HepG2 (cell line): Measurements from ENCODE around the gene INTS3. TPM values are rescaled to one million over a fixed set of nuclear protein-coding genes. Genes with fewer than 3 reads are reported as not detected.
A peak's percentile ranks its signal among the peaks of the same experiment; 100 is the strongest.

Experiments used
- ATAC-seq: fragments of 200-7000 bp; cut with Tn5 transposase; 3 replicates; pipeline ENCODE4 v1.9.1; 2020; ENCODE audit warnings: mild to moderate bottlenecking, moderate library complexity
- BruUV-seq: library from RNA; stranded (reverse); fragments of 400-500 nt; replicated peaks from 2 replicates; lab custom pipeline; 2021; lab: Mats Ljungman, UMichigan
- CTCF ChIA-PET: fragments of 300-600 bp; formaldehyde crosslinking; extraction: SDS; loops from one replicate; lab custom pipeline; 2021; ENCODE audit warnings: low total read pairs, inconsistent platforms, low intra/inter-chr PET ratio; lab: Yijun Ruan, JAX
- POLR2A ChIA-PET: fragments of 350-600 bp; sonication (Branson Sonifier 250); formaldehyde crosslinking; loops from one replicate; lab custom pipeline; 2020; ENCODE audit warnings: antibody characterized with exemption, inconsistent platforms; lab: Yijun Ruan, JAX
- DNase-seq: peaks from one replicate; pipeline ENCODE4 v3.0.0-alpha.2; 2015; ENCODE audit warnings: low spot score
- FAIRE-seq: peaks from 3 replicates; lab custom pipeline; 2011; peaks lifted over from hg19 to GRCh38; lab: Jason Lieb, UNC
- H2AFZ ChIP-seq: one replicate; pipeline ENCODE4 v1.6.1; 2011; ENCODE audit warnings: low read length, inconsistent platforms
- H3K27ac ChIP-seq: fragments of 300-600 bp; 3 replicates; pipeline ENCODE4 v1.8.0; 2011; ENCODE audit warnings: mixed run types, mild to moderate bottlenecking, mixed read lengths, low read length, inconsistent platforms; ENCODE audit not compliant: insufficient read depth; ENCODE audit errors: extremely low read length
- H3K27me3 ChIP-seq, 2 experiments: fragments of 200-600 bp in 1 of 2; 2 replicates in 1 of 2; 3 replicates in 1 of 2; pipeline versions ENCODE4 v1.6.0 to v1.8.0; 2011; ENCODE audit warnings: low read length in 2 of 2, mild to moderate bottlenecking in 2 of 2, moderate library complexity in 2 of 2, inconsistent platforms in 1 of 2; ENCODE audit not compliant: insufficient read depth in 2 of 2, control insufficient read depth in 1 of 2
- H3K36me3 ChIP-seq, 2 experiments: fragments of 200-600 bp in 1 of 2; replicated peaks in 1 of 2; 2 replicates in 1 of 2; 3 replicates in 1 of 2; pipeline versions ENCODE4 v1.5.1 to v1.8.0; 2011; ENCODE audit warnings: low read length in 2 of 2, inconsistent platforms in 1 of 2; ENCODE audit not compliant: insufficient read depth in 2 of 2, control insufficient read depth in 1 of 2
- H3K4me1 ChIP-seq: 2 replicates; pipeline ENCODE4 v1.5.1; 2012; ENCODE audit warnings: low read length, inconsistent platforms; ENCODE audit not compliant: insufficient read depth
- H3K4me2 ChIP-seq: 2 replicates; pipeline ENCODE4 v1.6.0; 2011; ENCODE audit warnings: low read depth, low read length, inconsistent platforms
- H3K4me3 ChIP-seq, 3 experiments: fragments of 200-600 bp in 1 of 3; sonication (generic), shearing (Covaris generic) in 1 of 3; replicated peaks in 1 of 3; 2 replicates each; pipeline ENCODE4 v1.5.1; 2011 to 2016; ENCODE audit warnings: low read length in 3 of 3, inconsistent platforms in 2 of 3, low read depth in 2 of 3, mild to moderate bottlenecking in 2 of 3, control low read depth in 1 of 3, mixed read lengths in 1 of 3; ENCODE audit not compliant: insufficient read depth in 1 of 3
- H3K79me2 ChIP-seq: one replicate; pipeline ENCODE4 v1.6.1; 2011; ENCODE audit warnings: low read length, inconsistent platforms; ENCODE audit not compliant: insufficient read depth
- H3K9ac ChIP-seq: 2 replicates; pipeline ENCODE4 v1.6.0; 2011; ENCODE audit warnings: mild to moderate bottlenecking, low read depth, low read length, inconsistent platforms; ENCODE audit not compliant: insufficient read depth
- H3K9me3 ChIP-seq: 2 replicates; pipeline ENCODE4 v1.5.1; 2012; ENCODE audit warnings: mild to moderate bottlenecking, low read length
- H4K20me1 ChIP-seq: 2 replicates; pipeline ENCODE4 v1.6.0; 2011; ENCODE audit warnings: inconsistent platforms, mild to moderate bottlenecking, low read length, moderate library complexity; ENCODE audit not compliant: insufficient read depth
- AKAP8 ChIP-seq: sonication (generic); formaldehyde crosslinking; IDR thresholded peaks from 2 replicates; pipeline ENCODE4 v1.5.1; 2020; ENCODE audit warnings: mild to moderate bottlenecking, missing genetic modification reagents
- ATF6 ChIP-seq: sonication (generic); formaldehyde crosslinking; conservative IDR thresholded peaks from 2 replicates; pipeline ENCODE4 v1.4.0; 2020; ENCODE audit warnings: missing genetic modification reagents
- FOXO1 ChIP-seq: sonication (generic); formaldehyde crosslinking; IDR thresholded peaks from 2 replicates; pipeline ENCODE4 v1.4.0; 2020; ENCODE audit warnings: missing genetic modification reagents
- HINFP ChIP-seq: sonication (generic); formaldehyde crosslinking; IDR thresholded peaks from 2 replicates; pipeline ENCODE4 v1.4.0; 2020; ENCODE audit warnings: low read depth, mild to moderate bottlenecking, missing genetic modification reagents
- MAFF ChIP-seq: IDR thresholded peaks from 2 replicates; pipeline ENCODE4 v1.6.1; 2011; ENCODE audit warnings: low read depth, low read length, improper control_type of control experiment
- RBM22 ChIP-seq: fragments of 200-400 bp; formaldehyde crosslinking; optimal IDR thresholded peaks from 2 replicates; pipeline ENCODE3; 2017; ENCODE audit warnings: mild to moderate bottlenecking, low read length, moderate library complexity
- TEAD3 ChIP-seq: optimal IDR thresholded peaks from 2 replicates; pipeline ENCODE3; 2016; ENCODE audit warnings: borderline replicate concordance
- TFDP2 ChIP-seq: sonication (generic); formaldehyde crosslinking; IDR thresholded peaks from 2 replicates; pipeline ENCODE4 v1.4.0; 2020; ENCODE audit warnings: missing genetic modification reagents
- ZBTB3 ChIP-seq: sonication (generic); formaldehyde crosslinking; IDR thresholded peaks from 2 replicates; pipeline ENCODE4 v1.4.0; 2020; ENCODE audit warnings: low read depth, mild to moderate bottlenecking, moderate library complexity, missing genetic modification reagents, borderline replicate concordance
- ZBTB7B ChIP-seq: sonication (generic); formaldehyde crosslinking; IDR thresholded peaks from 2 replicates; pipeline ENCODE4 v1.4.0; 2020; ENCODE audit warnings: missing genetic modification reagents
- ZNF101 ChIP-seq: sonication (generic); formaldehyde crosslinking; IDR thresholded peaks from 2 replicates; pipeline ENCODE4 v1.4.0; 2020; ENCODE audit warnings: mild to moderate bottlenecking, low read depth, missing genetic modification reagents, borderline replicate concordance
- ZNF549 ChIP-seq: sonication (generic); formaldehyde crosslinking; IDR thresholded peaks from 2 replicates; pipeline ENCODE4 v1.5.0; 2020; ENCODE audit warnings: missing genetic modification reagents
- WGBS: methylation state at CpG from one replicate; pipeline ENCODE4 v1.1.6; 2017; ENCODE audit warnings: low lambda C conversion rate; 5-methylcytosine and 5-hydroxymethylcytosine counted together
- in situ Hi-C: cut with HindIII; loops from 2 replicates; pipeline ENCODE4 v1.10.0; 2017; ENCODE audit warnings: low pct_unique_long_range_greater_than_20kb; ENCODE audit not compliant: extremely low pct_ligation_motif_present
- intact Hi-C: fragments of 100-400 bp; cut with micrococcal nuclease; formaldehyde crosslinking; loops from one replicate; pipeline ENCODE4 v1.10.0; 2022; ENCODE audit not compliant: unreplicated experiment
- polyA plus RNA-seq, 8 experiments: library from polyadenylated mRNA; depleted of rRNA in 3 of 8; stranded (reverse) in 7 of 8; unstranded in 1 of 8; fragments of >200 nt; fragmentation: Illumina TruSeq in 4 of 8; extraction: Trizol in 4 of 8; gene quantifications; 2 replicates each; pipeline versions ENCODE4 v1.2.1 to v1.2.3, GENCODE V29; 2011 to 2016; ENCODE audit warnings: low read depth in 4 of 8, missing spikeins in 1 of 8, mixed read lengths in 1 of 8; ENCODE audit not compliant: insufficient read depth in 1 of 8
- total RNA-seq, 5 experiments: library from RNA; depleted of rRNA; stranded (reverse); fragments of >200 nt; fragmentation: Illumina TruSeq; extraction: Trizol; gene quantifications; 2 replicates each; pipeline ENCODE4 v1.2.3, GENCODE V29; 2016; ENCODE audit warnings: low read depth in 1 of 5

The INTS3 gene
- total and polyA plus RNA-seq, 2 of the 13 experiments (the other 11 are each of a cell fraction or from before 2014, with no cell fraction given): 17.2 to 27.2 TPM

- POLR2A ChIA-PET: no interaction called here
- H3K27ac ChIP-seq: no peak overlapping the region
These were observed 77.3 kb downstream of the INTS3 start for GRCh38 chr1:153805042-153805745.

GRCh38 chr1:153805886-153806719 lies 78.3 kb downstream of the INTS3 start:
- no peaks in the 10 kb centered on the region for H4K20me1 ChIP-seq
- in situ Hi-C loops: no loop called here
- no peak overlapping the region for H3K27ac ChIP-seq
- H3K36me3 ChIP-seq: peaks cover 2 to 26% of the 10 kb centered on the region in 2 experiments; a peak in 3 of 5 replicates
- intact Hi-C loops: no loop called here
- ATAC-seq (no peak), DNase-seq (no peak), FAIRE-seq (no peak)
- no peaks in the 10 kb centered on the region for H3K79me2 ChIP-seq
- H3K9ac ChIP-seq: no peak overlapping the region
- no peak overlapping the region for H3K4me2 ChIP-seq
- no peaks in the 10 kb centered on the region for H3K4me1 ChIP-seq
- CTCF ChIA-PET: no interaction called here
- TF ChIP-seq ZBTB3 (CRISPR knock-in tag) (no peak), HINFP (CRISPR knock-in tag) (no peak), TFDP2 (CRISPR knock-in tag) (no peak), AKAP8 (CRISPR knock-in tag) (no peak), ATF6 (no peak), ZNF101 (CRISPR knock-in tag) (no peak), ZNF549 (CRISPR knock-in tag) (no peak), TEAD3 (CRISPR knock-in tag) (no peak), FOXO1 (no peak), ZBTB7B (CRISPR knock-in tag) (no peak)
- H3K27me3 ChIP-seq: no peaks in the 10 kb centered on the region
- H3K9me3 ChIP-seq: no peaks in the 10 kb centered on the region
- POLR2A ChIA-PET: no interaction called here
- H3K4me3 ChIP-seq: no peak overlapping the region
- WGBS: 88% methylated on average over 11 of the region's 11 CpGs
- H2AFZ ChIP-seq: no peak overlapping the region
- BruUV-seq: no TSS peak

More at GRCh38 chr1:153805042-153805745, 77.3 kb downstream of the INTS3 start:
- DNase-seq (no peak), FAIRE-seq (no peak)
- no peaks in the 10 kb centered on the region for H3K27me3 ChIP-seq
- peaks cover 2 to 23% of the 10 kb centered on the region in 2 experiments; a peak in 3 of 5 replicates for H3K36me3 ChIP-seq
- in situ Hi-C loops: no loop called here
- BruUV-seq: no TSS peak
- TF ChIP-seq MAFF (no peak), RBM22 (peak; percentile 53)
- TF ChIP-seq, all 625 proteins: peak for 1
- no peak overlapping the region for H2AFZ ChIP-seq
- no peak for ATAC-seq
- no peaks in the 10 kb centered on the region for H3K9me3 ChIP-seq
- peaks cover 7% of the 10 kb centered on the region; the same call in 1 of the 2 replicates for H3K4me1 ChIP-seq
- 95% methylated on average over 5 of the region's 5 CpGs for WGBS
- no peak overlapping the region for H3K9ac ChIP-seq
- H3K4me2 ChIP-seq: no peak overlapping the region
- H3K79me2 ChIP-seq: no peaks in the 10 kb centered on the region
- CTCF ChIA-PET: no interaction called here
- no peak overlapping the region for H3K4me3 ChIP-seq
- no peaks in the 10 kb centered on the region for H4K20me1 ChIP-seq
- intact Hi-C loops: no loop called here
